ENCODE results near the gene CHST6.

The CHST6 gene

GRCh38 chr16:75535901-75536300, 40.7 kb upstream of the CHST6 start, which contains the start of gene CHST5:
TSS of gene CHST5 (minus strand) at chr16:75536108. CDS start at chr16:75530384, 5,724 bp downstream.
- Histone ChIP-seq H3K27ac (no peak within 1 kb of the TSS), H3K4me1 (no peaks in the 10 kb centered on the region), H3K9ac (no peak within 1 kb of the TSS), H3K4me3 (ENCODE audit: low read depth, low read length) (no peak within 1 kb of the TSS), H3K27me3 (ENCODE audit: control insufficient read depth, insufficient read depth, low read length) (no peaks in the 10 kb centered on the region), H3K9me3 (ENCODE audit: control insufficient read depth, low read length) (no peaks in the 10 kb centered on the region), H3K79me2 (no peaks in the 10 kb centered on the region), H2AFZ (no peak within 1 kb of the TSS), H3K4me2 (ENCODE audit: low read length) (no peak within 1 kb of the TSS), H3K36me3 (ENCODE audit: control insufficient read depth, insufficient read depth, low read length) (no peaks in the 10 kb centered on the region)
- TF ChIP-seq CTCF (IDR thresholded peaks at IDR 0.05), result no peak

- H3K36me3 ChIP-seq (ENCODE audit: control insufficient read depth, insufficient read depth, low read length), result no peaks in the 10 kb centered on the region
- TF ChIP-seq CTCF (IDR thresholded peaks at IDR 0.05), result no peak
- no peak overlapping the region for H3K9ac ChIP-seq
- H3K79me2 ChIP-seq, result no peaks in the 10 kb centered on the region
- no peaks in the 10 kb centered on the region for H3K9me3 ChIP-seq (ENCODE audit: control insufficient read depth, low read length)
- H3K4me2 ChIP-seq (ENCODE audit: low read length), result no peak overlapping the region
- H3K4me1 ChIP-seq, result no peaks in the 10 kb centered on the region
- H3K4me3 ChIP-seq (ENCODE audit: low read depth, low read length), result no peak overlapping the region
- no peak overlapping the region for H3K27ac ChIP-seq
- H2AFZ ChIP-seq, result no peak overlapping the region
- no peaks in the 10 kb centered on the region for H3K27me3 ChIP-seq (ENCODE audit: control insufficient read depth, insufficient read depth, low read length)
Measured at GRCh38 chr16:75535211-75535843, 40.1 kb upstream of the CHST6 start.

- no peaks in the 10 kb centered on the region for H3K4me1 ChIP-seq
- no peak overlapping the region for H3K4me3 ChIP-seq (ENCODE audit: low read depth, low read length)
- TF ChIP-seq CTCF (IDR thresholded peaks at IDR 0.05), result no peak
- H3K9me3 ChIP-seq (ENCODE audit: control insufficient read depth, low read length), result no peaks in the 10 kb centered on the region
- no peak overlapping the region for H3K4me2 ChIP-seq (ENCODE audit: low read length)
- H3K27me3 ChIP-seq (ENCODE audit: control insufficient read depth, insufficient read depth, low read length), result no peaks in the 10 kb centered on the region
- no peak overlapping the region for H3K9ac ChIP-seq
- no peaks in the 10 kb centered on the region for H3K36me3 ChIP-seq (ENCODE audit: control insufficient read depth, insufficient read depth, low read length)
- no peak overlapping the region for H3K27ac ChIP-seq
- no peaks in the 10 kb centered on the region for H3K79me2 ChIP-seq
- H2AFZ ChIP-seq, result no peak overlapping the region
Measured at GRCh38 chr16:75534560-75535205, 39.4 kb upstream of the CHST6 start.

GRCh38 chr16:75532791-75533190, 37.5 kb upstream of the CHST6 start:
- Histone ChIP-seq H3K79me2 (no peaks in the 10 kb centered on the region), H3K4me3 (ENCODE audit: low read depth, low read length) (no peak overlapping the region), H3K36me3 (ENCODE audit: control insufficient read depth, insufficient read depth, low read length) (no peaks in the 10 kb centered on the region), H3K4me2 (ENCODE audit: low read length) (no peak overlapping the region), H3K9ac (no peak overlapping the region), H3K27ac (no peak overlapping the region), H3K9me3 (ENCODE audit: control insufficient read depth, low read length) (no peaks in the 10 kb centered on the region), H2AFZ (no peak overlapping the region), H3K4me1 (no peaks in the 10 kb centered on the region), H3K27me3 (ENCODE audit: control insufficient read depth, insufficient read depth, low read length) (no peaks in the 10 kb centered on the region)
- no peak for TF ChIP-seq CTCF (IDR thresholded peaks at IDR 0.05)
